Measurements from ENCODE around the gene HS3ST5. TPM values are rescaled to one million over a fixed set of nuclear protein-coding genes. Genes with fewer than 3 reads are reported as not detected.

HS3ST5 gene
- total RNA-seq, 1 donor from 2014 or later = not detected

DNA sequence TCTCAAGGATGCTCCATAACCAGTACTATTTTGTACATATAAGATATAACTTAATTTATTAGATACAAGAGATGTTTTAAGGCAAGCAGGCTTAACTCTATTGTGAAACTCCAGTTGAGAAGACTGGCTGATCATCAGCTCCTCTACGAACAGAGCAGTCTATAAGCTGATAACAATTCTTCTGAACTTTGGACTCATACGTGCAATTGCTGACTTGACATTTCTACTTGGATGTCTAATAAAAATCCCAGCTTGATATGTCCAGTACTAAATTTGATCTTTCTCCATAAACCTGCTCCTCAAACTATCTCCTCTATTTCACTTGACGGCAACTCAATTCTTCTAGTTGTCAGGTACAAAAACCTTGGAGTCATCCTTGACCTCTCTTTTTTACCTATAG is 141.9 kb downstream of the HS3ST5 start:
- no peak for DNase-seq (ENCODE audit: low spot score)

DNA sequence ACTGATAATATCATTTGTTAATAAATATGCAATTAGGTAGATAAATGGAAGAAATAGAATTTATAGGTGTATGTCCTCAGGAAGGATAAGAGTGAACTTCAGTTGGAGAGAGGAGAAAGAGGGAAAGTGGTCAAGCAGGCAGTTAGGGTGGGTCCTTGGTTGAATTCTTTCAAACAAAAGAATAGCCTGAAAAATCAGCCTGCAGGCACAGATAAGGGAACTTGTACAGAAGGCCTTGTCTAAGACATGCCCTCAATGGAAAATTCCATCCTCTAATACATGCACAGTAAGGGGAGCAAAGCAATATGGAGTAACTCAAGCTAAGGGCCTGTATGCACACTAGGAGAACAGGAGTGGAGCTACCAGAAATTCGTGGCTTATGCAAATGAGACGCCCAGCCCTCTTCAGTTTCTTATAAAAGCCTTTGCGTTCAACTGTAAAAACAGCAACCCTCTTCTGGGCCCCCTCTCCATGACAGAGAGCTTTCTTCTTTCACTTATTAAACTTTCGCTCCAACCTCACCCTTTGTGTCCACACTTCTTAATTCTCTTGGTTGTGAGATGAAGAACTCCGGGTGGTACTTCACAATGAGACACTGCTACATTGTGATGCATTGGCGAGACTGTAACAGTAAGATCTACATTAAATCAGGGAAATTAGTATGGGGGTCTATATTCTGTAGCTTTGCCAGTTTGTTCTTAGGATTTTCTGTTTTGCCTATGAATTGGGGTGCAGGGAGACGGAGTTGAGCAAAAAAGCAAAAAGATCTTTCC is 147.0 kb downstream of the HS3ST5 start:
- no peak for DNase-seq (ENCODE audit: low spot score)

DNA sequence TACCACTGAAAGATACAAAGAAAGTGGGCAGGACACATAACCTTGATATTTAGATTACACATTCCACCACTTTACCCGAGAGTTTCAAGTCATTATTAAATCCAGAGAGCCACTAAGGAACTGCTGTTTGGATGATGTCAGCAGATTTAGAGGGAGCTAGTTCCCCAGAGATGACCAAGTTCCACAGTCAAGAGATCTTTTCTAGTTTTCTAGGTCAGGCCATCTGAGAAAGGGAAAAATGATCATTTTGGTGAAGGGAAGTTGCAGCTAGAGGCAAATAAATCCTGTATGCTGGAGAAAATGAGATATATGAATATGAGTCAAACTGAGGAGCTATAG is 147.8 kb downstream of the HS3ST5 start:
- DNase-seq (ENCODE audit: low spot score) = no peak

DNA sequence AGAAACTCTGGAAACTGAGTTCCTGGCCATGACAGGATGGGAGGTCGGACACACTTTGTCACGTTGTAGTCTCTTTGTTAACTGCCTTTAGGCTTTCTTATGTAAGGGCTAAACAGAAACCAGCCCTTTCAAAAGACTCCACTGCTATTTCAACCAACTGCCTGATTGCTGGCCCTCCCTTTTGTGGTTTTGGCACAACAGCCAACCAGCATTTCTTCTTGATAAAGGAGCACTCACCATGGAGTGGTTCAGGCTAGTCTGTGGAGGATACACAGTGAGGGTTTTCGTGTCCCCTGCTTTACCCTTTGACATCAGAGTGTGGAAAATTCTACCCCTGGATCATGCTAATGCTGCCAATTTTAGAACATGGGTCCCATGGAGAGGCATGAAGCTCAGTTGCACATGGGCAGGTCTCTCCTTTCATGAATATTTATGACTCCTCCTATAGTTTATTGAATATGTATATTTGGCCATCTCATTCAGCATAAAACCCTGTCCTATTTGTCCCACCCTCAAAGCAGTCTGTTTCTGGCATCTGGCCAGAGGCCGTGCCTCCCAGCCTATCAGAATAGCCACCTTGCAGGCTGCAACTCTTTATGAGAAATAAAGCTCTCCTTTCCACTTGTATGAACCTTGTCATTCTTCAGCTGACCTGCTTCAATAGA is 148.3 kb downstream of the HS3ST5 start:
- no peak for DNase-seq (ENCODE audit: low spot score)

DNA sequence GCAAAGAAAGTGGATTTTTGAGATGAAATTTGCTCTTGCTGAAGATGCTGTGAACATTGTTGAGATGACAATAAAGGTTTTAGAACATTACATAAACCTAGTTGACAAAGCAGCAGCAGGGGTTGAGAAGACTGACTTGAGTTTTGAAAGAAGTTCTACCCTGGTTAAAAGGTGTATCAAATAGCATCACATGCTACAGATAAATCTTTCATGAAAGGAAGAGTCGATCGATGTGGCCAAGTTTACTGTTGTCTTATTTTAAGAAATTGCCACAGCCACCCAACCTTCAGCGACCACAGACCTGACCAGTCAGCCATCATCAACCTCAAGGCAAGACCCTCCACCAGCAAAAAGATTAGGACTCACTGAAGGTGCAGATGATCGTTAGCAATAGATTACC is 155.3 kb downstream of the HS3ST5 start:
- no peak for DNase-seq (ENCODE audit: low spot score)

DNA sequence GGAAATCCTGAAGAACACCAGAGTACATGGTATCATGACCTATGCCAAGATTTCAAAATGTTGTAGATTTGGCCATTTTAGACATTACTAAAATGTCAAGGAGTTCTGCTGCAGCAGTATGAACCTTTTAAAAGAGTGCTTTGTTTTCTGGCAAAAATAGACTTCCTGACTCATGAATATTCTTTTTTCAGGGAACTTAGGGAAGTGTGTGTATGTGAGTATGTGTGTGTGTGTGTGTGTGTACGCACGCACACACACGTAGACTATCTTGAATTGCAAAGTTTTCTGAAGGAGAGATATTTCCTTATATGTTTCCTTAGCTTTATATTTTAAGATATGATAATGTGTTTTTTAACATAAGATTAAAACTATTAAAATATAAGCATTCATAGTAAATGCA is 161.2 kb downstream of the HS3ST5 start:
- no peak for DNase-seq (ENCODE audit: low spot score)

DNA sequence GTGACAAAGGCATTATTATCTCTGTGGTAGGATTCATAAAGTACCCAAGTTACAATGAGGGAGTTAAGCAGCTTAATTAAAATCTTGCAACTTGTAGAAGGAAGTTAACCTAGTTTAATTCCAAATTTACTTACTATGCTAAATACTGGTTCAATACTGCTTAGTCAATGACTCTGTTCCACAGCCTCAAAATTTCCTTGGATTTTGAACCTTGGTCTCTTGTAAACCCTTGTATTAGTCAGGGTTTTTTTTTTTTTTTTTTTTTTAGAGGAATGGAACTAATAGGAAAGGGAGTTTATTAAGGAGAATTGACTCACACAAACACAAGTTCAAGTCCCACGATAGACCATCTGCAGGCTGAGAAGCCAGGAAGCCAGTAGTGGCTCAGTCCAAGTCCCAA is 163.4 kb downstream of the HS3ST5 start:
- DNase-seq (ENCODE audit: low spot score) = no peak

DNA sequence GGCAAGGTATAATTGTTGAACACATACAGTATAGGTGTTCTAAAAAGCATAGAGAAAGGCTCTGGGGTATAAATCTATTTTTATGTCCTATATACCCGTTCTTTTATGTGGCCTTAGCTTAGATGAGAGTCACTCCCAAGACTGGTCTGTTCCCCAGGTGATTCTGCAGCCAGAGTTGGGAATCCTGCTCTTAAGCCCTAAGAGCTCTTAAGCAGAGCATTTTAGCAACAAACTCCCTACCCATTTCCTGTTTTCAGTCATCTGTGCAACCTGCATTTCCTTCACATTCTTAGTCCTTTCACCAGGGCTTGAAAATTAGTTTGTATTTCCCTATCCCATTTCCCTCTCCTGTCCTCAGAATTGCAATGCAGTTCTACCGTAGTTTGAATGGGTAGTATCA is 166.1 kb downstream of the HS3ST5 start:
- no peak for DNase-seq (ENCODE audit: low spot score)

DNA sequence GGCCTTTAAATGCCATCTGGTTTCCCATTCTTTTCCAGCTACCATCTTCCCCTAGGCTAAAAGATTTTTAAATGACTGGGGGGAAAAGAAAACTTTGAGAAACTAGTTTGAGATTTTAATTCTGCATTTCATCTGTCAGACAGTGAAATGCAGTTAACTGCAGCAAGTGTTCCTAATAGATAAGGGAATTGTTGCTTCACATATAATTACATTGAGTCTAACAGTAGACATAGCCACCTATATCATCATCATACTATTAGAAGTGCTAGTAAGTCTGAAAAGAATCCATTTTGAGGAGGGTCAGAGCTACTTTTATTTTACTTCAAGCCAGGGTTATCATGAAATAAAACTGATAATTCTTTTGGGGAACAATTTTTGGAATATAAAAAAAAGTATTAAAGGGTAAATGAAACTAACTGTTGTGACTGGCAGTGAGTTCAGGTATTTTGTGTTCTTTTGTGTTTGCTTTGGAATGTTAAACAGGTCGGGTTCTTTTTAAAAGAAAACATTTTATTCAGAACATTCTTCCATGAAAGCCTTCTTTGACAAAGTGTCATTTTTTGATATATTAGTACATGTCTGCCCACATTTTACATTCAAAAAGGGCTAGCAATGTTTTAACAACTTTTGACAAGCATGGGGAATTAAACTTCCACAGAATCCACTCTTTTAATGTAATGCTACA is 170.1 kb downstream of the HS3ST5 start:
- no peak for DNase-seq (ENCODE audit: low spot score)

DNA sequence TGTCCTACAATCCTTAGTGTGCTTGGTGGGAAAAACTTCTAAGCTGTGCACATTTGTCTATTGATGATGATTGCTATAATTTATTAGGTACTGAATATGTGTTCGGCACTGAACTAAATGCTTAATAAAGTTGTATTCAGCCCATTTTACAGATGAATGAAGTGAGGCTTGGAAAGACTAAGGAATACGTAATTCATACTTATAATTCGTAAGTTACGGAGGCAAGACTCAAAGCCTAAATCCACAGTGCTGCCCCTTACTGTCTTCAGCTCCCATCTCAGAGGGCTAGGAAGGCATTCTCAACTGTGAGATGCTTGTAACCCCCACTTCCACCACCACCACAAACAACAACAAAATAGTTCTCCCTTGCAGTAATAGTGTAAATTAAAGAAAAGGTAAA is 171.3 kb downstream of the HS3ST5 start:
- no peak for DNase-seq (ENCODE audit: low spot score)

DNA sequence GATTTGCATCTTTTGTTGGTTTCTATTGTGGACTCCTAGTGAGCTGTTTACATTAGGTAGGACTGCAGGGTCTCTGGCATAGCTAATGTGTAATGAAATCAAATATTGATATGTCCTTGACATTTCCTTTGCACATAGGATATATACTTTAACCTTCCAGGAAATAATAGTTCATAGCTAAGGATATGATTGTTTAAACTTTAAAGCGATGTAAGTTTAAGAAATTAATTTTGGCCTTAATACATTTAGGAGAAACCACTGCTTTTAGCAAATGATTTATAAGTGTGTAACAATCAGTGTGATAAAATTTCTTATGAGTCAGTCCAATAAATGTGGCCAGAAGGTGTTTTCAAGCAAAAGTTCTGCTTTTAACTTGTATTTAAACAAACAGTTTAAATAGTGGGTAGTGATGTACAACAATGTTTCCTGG is 171.8 kb downstream of the HS3ST5 start:
- no peak for DNase-seq (ENCODE audit: low spot score)

DNA sequence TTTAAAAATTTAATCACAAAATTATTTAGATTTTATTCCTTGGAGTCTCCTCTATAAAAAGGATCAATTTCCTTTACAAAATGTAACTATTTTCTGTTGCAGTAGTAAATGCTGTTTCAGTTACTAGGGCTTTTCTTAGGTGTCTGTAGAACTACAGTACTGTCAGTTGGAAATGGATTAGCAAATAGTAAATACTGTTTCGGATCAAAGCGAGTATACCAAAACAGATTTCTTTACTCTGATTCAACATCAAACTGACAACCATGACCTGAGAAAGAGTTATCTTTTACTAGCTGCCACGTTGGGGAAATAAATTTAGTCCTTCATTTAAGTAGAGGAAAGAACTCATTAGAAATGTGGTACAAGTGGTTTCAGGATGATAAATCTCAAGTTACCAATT is 172.5 kb downstream of the HS3ST5 start:
- DNase-seq (ENCODE audit: low spot score) = no peak

DNA sequence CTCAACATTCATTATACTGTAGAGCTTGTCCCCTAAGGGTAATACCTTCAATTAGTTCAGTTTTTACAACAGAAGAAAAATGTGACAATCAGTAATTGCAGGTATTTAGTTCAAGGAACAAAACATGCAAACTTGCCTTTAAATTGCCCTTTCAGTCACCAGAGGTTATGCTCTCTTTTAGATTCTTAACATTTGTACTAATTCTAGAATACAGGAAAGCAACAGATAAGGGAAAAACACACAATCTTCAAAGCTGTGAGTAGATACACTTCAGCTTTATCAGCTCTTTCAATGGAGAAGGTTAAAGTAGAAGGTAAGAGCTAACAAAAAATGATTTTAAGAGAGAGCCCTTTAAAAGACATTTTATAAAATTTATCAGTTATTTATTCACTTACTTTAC is 173.1 kb downstream of the HS3ST5 start:
- DNase-seq (ENCODE audit: low spot score) = no peak

DNA sequence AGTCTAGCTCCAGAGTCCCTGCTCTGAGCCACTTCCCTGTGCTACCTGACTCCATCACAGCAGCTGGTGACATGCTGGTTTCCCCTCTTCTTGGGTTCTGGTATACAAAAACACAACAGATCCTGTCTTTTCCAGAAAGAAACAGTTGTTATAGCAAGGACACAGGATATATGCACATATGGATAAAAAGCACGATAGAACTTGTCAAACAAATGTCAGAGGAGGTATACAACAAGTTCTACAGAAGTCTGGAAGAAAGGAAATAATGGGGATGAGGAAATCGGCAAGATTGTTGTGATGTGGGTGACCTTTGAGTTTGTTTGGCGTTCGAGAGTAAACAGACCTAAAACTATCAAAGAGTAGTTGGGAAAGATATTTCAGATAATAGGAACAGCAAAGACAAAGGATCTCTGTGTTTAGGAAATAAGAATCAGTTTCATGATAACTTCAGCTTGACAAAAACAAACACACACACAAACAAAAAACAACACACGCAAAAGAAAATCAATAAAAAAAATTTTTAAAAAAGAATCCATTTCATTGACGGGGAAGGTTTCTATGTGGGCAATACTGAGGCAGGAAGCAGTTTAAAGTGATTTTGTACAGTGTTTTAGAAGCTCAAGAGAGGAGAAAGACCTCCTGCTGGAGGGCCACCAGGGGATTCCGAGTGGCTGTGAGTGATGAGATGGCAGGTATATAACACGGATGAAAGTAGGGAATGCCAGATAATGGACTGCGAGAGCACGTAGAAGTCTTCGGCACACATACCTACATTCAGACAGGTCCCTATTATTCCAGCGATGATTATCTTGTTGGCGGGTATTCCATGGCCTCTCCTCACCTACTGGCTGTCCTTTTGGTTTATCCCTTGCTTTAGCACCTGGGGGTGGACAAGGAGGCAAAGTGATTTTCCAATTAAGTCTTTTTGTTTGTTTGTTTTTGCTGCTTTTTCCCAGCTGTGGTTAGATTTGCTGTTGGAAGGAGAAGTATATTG is 174.9 kb downstream of the HS3ST5 start:
- no peak for DNase-seq (ENCODE audit: low spot score)

DNA sequence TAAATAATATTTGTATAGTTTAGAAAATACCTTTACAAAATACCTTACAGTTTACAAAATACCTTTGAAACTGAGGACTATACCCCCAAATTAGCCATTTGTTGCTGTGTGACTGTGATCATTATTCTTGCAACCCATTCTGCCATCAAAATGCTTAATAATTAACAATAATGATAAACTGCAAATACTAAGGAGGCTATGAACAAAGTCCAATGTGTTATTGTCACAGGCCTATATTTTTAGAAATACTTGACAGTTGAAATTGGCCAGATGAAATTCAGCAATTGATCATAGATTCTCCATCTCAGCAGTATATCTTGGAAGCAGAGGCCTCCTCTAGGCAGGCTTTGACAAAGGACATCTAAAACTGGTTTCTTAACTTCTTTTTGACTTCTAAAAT is 178.6 kb downstream of the HS3ST5 start:
- no peak for DNase-seq (ENCODE audit: low spot score)

DNA sequence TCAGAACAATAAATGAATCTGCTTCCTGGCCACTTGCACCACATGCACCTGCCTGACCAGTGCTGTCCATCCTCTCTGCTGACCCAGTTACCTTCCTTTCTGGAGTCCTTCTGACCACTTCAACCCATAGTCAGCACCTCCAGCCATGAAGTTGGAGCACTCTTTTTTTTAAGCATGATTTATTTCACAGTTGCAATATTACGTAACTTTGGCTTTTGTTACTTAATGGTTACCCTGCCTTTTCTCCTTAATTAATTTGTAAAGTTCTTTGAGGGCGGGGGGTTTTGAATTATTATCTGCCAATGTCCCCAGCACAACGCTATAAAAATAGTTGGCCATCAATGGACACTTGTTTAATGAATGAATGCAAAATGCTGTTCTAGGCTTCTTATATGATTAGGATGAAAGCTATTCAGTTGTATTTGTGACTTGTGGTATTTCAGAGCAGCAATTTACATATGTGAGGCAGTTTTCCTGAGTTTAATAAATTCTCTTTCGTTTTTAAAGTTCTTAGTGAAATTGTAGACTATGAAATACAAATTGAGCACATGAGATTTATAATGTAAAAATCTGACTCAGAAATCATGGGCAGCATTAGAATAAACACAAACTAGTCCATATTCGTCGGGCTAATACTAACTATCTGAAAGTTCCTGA is 180.0 kb downstream of the HS3ST5 start:
- DNase-seq (ENCODE audit: low spot score) = no peak

DNA sequence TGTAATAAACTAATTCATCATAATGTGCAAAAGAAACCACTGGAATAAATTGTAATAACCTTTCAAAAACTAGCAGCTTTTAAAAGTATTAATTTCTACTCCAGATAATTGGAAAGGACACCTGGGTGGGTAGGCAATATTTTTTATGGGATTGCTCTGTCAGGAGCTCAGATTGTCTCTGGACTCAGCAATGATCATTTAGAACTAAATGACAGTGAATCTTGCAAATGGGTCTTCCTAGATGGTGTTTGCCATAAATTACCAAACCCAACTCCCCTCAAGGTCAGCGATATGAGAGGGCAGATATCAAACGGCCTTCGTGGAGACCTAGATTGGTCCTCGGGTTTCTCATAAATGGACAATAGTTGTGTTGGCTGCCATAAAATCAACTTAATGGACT is 181.9 kb downstream of the HS3ST5 start:
- no peak for DNase-seq (ENCODE audit: low spot score)

DNA sequence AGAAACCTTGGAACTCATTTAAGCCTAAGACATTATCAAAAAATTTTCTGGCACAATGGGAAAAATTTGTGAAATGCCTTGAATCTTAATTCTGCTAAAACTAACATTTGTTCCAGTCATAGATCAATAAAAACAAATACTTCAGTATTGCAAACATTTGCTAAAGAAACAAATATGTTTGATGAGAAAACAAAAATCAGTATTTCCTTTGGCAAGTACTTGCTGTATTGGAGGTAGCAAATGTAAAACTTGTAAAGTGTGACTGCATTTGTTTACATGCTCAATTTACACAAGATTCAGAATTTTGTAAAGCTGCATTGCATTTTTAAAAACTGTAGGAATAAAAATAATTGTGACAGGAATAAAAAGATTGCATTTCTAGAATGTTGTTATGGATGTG is 183.1 kb downstream of the HS3ST5 start:
- DNase-seq (ENCODE audit: low spot score) = no peak

DNA sequence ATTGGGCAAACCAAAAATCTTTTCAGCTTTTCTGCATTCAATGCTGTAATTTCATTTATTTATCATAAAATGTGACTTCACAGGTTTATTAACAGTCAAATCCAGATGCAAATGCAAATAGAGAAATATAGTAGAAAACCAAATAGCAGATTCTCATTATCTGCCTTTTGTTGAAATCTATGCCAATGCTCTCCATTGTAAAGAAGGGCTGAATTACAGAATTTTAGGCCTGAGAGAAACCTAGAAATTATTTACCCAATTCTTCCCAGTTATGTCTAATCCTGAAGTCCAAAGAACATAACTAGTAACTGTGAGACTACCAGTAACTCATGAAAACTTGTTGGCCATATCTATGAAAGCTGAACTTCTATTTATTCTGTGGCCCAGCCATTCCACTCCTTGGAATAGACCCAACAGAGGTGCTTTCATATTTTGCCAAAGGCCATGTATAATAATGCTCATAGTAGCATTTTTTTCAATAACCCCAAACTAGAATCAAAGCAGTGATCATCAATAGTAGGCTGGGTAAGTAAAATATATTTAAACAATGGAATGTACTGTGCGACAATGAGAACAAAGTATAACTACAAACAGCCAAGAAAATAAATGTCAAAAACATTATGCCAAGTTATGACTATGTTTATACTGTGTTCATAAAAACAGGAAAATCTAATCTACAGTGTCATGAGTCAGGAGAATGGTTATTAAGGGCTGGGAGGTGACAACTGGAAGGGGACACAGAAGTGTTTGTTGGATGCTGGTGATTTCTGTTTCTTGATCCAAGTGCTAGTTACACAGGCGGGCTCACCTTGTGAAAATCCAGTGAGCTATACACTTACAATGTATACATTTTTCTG is 183.8 kb downstream of the HS3ST5 start:
- DNase-seq (ENCODE audit: low spot score) = no peak

DNA sequence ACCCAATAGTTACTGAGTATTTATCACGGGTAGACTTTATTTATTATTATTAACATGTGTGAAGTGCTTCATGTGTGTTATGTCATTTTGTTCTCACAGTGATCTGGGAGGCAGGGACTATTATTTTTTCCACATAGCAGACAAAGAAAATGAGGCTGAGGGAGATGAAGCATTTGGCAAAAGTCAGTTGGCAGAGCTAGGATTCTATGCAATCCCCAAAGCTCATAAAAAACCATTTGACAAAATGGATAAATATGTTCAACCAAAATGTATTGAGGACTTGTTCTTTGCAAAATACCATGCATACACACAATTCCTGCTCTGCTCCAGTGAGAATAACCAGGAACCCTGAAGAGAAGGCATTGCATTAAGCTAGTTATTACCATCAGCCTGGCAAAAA is 184.4 kb downstream of the HS3ST5 start:
- no peak for DNase-seq (ENCODE audit: low spot score)

Measured in mesenteric fat pad (tissue), 1 donor.